ENCODE data around the gene TTLL9.
A peak's percentile ranks its signal among the peaks of the same experiment; 100 is the strongest.

TTLL9 gene

GRCh38 chr20:31890646-31891045 lies 20.2 kb downstream of the TTLL9 start:
- DNase-seq: no peak

GRCh38 chr20:31894980-31895675 lies 24.7 kb downstream of the TTLL9 start:
- DNase-seq: no peak

GRCh38 chr20:31896049-31896448 lies 25.6 kb downstream of the TTLL9 start:
- DNase-seq: no peak

- no peak for DNase-seq
Measured at GRCh38 chr20:31897541-31897940, 27.1 kb downstream of the TTLL9 start.

- no peak for DNase-seq
Measured at GRCh38 chr20:31901615-31902014, 31.2 kb downstream of the TTLL9 start.

- DNase-seq: no peak
Measured at GRCh38 chr20:31903627-31904386, 33.4 kb downstream of the TTLL9 start.

GRCh38 chr20:31906001-31906400 lies 35.6 kb downstream of the TTLL9 start:
- no peak for DNase-seq

GRCh38 chr20:31907046-31907445 lies 36.6 kb downstream of the TTLL9 start:
- DNase-seq: no peak

GRCh38 chr20:31908016-31908415 lies 37.6 kb downstream of the TTLL9 start:
- no peak for DNase-seq

GRCh38 chr20:31908424-31908823 lies 38.0 kb downstream of the TTLL9 start:
- no peak for DNase-seq

- DNase-seq: no peak
Measured at GRCh38 chr20:31909253-31910070, 39.0 kb downstream of the TTLL9 start.

- no peak for DNase-seq
Measured at GRCh38 chr20:31910071-31910803, 39.8 kb downstream of the TTLL9 start.

- DNase-seq: no peak
Measured at GRCh38 chr20:31913431-31914157, 43.2 kb downstream of the TTLL9 start.

- DNase-seq: no peak
Measured at GRCh38 chr20:31914170-31914569, 43.7 kb downstream of the TTLL9 start.

GRCh38 chr20:31915491-31916280 lies 45.3 kb downstream of the TTLL9 start:
- DNase-seq: no peak

GRCh38 chr20:31916708-31917107 lies 46.3 kb downstream of the TTLL9 start:
- no peak for DNase-seq

GRCh38 chr20:31917962-31918412 lies 47.6 kb downstream of the TTLL9 start:
- peak; percentile 18 for DNase-seq

GRCh38 chr20:31918466-31919105 lies 48.2 kb downstream of the TTLL9 start:
- DNase-seq: no peak

GRCh38 chr20:31919410-31920155 lies 49.1 kb downstream of the TTLL9 start:
- DNase-seq: no peak

GRCh38 chr20:31920275-31920855 lies 49.9 kb downstream of the TTLL9 start:
- DNase-seq: no peak

All from NCI-H1105 treated with DMSO at 0.1 percent for 48 hours (cell line).